Esophagus muscularis mucosa (tissue), 4 donors: Measurements from ENCODE around the gene GABRR2. TPM values are rescaled to one million over a fixed set of nuclear protein-coding genes. Genes with fewer than 3 reads are reported as not detected.

Source experiments
- DNase-seq: peaks from one replicate; pipeline ENCODE4 v3.0.0-alpha.2; 2017; ENCODE audit errors: extremely low spot score
- H3K27ac ChIP-seq, 4 donors: fragments of 200-600 bp; sonication (generic); replicated peaks in 1 of 4; 1 replicate in 3 of 4; 2 replicates in 1 of 4; pipeline ENCODE4 v1.5.1; 2016 to 2019; ENCODE audit warnings: mild to moderate bottlenecking in 1 of 4
- H3K27me3 ChIP-seq, 4 donors: fragments of 200-600 bp; sonication (generic); one replicate each; pipeline versions ENCODE4 v1.5.1 to v1.6.0; 2016 to 2019
- H3K36me3 ChIP-seq, 4 donors: fragments of 200-600 bp; sonication (generic); one replicate each; pipeline ENCODE4 v1.5.1; 2016 to 2019
- H3K4me1 ChIP-seq, 4 donors: fragments of 200-600 bp; sonication (generic); one replicate each; pipeline ENCODE4 v1.5.1; 2016 to 2019
- H3K4me3 ChIP-seq, 4 donors: fragments of 200-600 bp; sonication (generic); 1 replicate in 2 of 4; 2 replicates in 2 of 4; pipeline ENCODE4 v1.5.1; 2016 to 2019; ENCODE audit warnings: mild to moderate bottlenecking in 4 of 4, moderate library complexity in 1 of 4
- H3K9me3 ChIP-seq, 4 donors: fragments of 200-600 bp; sonication (generic); 1 replicate in 3 of 4; 2 replicates in 1 of 4; pipeline ENCODE4 v1.5.1; 2016 to 2019
- EP300 ChIP-seq: sonication (generic); formaldehyde crosslinking; IDR thresholded peaks from one replicate; pipeline ENCODE4 v1.6.1; 2017; ENCODE audit warnings: antibody characterized with exemption
- POLR2A ChIP-seq: fragments of 450-650 bp; IDR thresholded peaks from one replicate; pipeline ENCODE4 v1.6.1; 2017; ENCODE audit warnings: antibody characterized with exemption, moderate library complexity, mild to moderate bottlenecking, low read depth
- POLR2AphosphoS5 ChIP-seq, 2 donors: sonication (generic); formaldehyde crosslinking; IDR thresholded peaks; one replicate each; pipeline ENCODE4 v1.6.1; 2017; ENCODE audit warnings: antibody characterized with exemption in 2 of 2
- WGBS: methylation state at CpG from one replicate; pipeline ENCODE4 v1.1.5; 2018; 5-methylcytosine and 5-hydroxymethylcytosine counted together
- intact Hi-C: fragments of 100-400 bp; cut with DNase I; formaldehyde crosslinking; loops from one replicate; pipeline ENCODE4 v1.15.1; 2023
- total RNA-seq, 4 donors: library from RNA; depleted of rRNA; stranded (reverse); fragments of >200 nt; gene quantifications; one replicate each; pipeline versions ENCODE4 v1.1.0 to v1.2.1, GENCODE V29; 2016
- TF ChIP-seq, protein P1 (sequence below), 3 experiments: fragments of 200-600 bp in 2 of 3; fragments of 450-650 bp in 1 of 3; sonication (generic) in 2 of 3; IDR thresholded peaks; one replicate each; pipeline ENCODE4 v1.5.1; 2017 to 2019; ENCODE audit warnings: antibody characterized with exemption in 3 of 3, mild to moderate bottlenecking in 2 of 3, moderate library complexity in 1 of 3

GABRR2 gene
- total RNA-seq, 4 donors from 2014 or later = 0.33 to 0.46 (median 0.45) TPM; not detected in 1

DNA sequence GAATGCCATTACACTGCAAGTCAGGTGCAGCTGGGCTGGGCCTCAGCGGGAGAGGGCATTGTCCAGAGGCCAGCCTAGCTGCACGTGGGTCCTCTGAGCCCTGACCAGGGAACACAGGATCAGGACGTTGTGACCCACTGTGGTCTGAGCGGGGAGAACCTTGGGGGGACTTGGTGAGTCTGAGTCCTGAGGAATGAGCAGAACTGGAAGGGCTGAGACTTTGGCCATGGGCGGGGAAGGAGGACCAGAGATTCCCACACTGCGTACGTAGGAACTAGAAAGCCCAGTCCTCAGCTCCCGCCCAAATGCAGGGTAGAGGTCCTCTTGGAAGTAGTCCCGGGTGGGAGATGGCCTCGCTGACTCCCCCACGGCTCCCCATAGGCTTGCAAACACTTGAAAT, 42.5 kb downstream of the GABRR2 start:
- Histone ChIP-seq H3K4me1 (peaks cover 0 to 8% (median 0%) of the 10 kb centered on the region in 4 donors), H3K36me3 (no peaks in the 10 kb centered on the region), H3K27me3 (no peaks in the 10 kb centered on the region), H3K27ac (no peak overlapping the region), H3K4me3 (no peak overlapping the region), H3K9me3 (no peaks in the 10 kb centered on the region)
- TF ChIP-seq POLR2A = no peak
- TF ChIP-seq POLR2AphosphoS5 (IDR thresholded peaks at IDR 0.05) = no peak
- TF ChIP-seq EP300 = no peak
- TF ChIP-seq, protein P1, sequence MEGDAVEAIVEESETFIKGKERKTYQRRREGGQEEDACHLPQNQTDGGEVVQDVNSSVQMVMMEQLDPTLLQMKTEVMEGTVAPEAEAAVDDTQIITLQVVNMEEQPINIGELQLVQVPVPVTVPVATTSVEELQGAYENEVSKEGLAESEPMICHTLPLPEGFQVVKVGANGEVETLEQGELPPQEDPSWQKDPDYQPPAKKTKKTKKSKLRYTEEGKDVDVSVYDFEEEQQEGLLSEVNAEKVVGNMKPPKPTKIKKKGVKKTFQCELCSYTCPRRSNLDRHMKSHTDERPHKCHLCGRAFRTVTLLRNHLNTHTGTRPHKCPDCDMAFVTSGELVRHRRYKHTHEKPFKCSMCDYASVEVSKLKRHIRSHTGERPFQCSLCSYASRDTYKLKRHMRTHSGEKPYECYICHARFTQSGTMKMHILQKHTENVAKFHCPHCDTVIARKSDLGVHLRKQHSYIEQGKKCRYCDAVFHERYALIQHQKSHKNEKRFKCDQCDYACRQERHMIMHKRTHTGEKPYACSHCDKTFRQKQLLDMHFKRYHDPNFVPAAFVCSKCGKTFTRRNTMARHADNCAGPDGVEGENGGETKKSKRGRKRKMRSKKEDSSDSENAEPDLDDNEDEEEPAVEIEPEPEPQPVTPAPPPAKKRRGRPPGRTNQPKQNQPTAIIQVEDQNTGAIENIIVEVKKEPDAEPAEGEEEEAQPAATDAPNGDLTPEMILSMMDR (IDR thresholded peaks at IDR 0.05) = no peak
- intact Hi-C loops = no loop called here
- no peak for DNase-seq
- 88% methylated on average over 11 of the region's 11 CpGs for WGBS

DNA sequence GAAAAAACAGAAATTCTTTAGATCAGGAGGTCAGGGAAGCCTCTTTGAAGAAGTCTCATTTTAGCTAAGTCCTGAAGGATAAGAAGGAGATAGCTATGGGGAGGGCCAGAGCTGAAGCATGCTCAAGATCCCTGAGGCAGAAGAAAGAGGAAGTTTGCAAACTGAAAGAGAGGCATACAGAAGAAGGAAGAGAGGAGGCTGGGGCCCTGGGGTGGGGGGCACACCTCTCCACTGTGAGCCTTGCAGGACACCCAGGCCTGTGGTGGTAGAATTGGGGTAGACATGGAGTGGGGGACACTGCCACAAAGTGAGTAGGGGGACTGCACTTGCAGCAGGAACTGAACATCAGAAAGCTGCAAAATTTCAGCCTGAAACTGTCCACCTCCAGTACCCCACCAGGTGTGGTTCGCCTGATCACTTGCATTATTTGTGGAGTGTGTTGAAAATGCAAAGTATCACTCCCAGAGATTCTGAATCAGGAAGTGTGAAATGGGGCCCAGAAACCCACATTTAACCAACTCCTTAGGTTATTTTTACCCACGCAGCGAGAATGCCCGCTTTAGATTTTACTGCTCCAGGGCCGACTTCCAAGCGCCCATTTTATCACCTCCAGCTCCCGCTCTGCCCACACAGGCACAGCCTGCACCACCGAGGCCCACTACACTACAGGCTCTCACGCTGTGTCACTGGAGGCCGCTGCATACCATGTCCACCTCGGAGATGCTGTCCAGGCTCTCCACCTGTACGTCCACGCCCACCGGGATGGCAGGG, 44.0 kb downstream of the GABRR2 start:
- no peak for DNase-seq
- TF ChIP-seq POLR2A (no peak), POLR2AphosphoS5 (IDR thresholded peaks at IDR 0.05) (no peak), EP300 (no peak)
- TF ChIP-seq, protein P1 (IDR thresholded peaks at IDR 0.05) = no peak
- intact Hi-C loops = no loop called here
- 83% methylated on average over 14 of the region's 14 CpGs for WGBS
- Histone ChIP-seq H3K27ac (no peak overlapping the region), H3K27me3 (no peaks in the 10 kb centered on the region), H3K36me3 (no peaks in the 10 kb centered on the region), H3K9me3 (no peaks in the 10 kb centered on the region), H3K4me1 (peaks cover 0 to 8% (median 0%) of the 10 kb centered on the region in 4 donors), H3K4me3 (no peak overlapping the region)

DNA sequence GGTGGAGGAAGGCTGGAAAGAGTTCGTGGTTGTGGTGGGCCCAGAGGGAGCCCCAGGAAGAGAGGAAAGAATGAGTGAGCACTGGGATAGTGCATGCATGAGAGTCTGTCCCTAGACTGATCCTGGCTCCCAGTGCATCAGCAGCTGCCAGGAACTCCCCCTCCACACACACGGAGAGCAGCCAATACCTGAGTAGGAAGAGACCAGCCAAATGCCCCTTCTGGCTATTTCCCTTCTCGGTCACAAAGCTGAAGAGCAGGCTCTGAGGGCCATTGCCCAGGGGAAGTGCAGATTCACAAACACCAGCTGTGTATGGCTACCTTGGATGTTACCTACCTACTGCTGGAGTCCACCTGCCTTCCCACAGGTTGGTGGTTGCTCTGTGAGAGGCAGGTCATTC, 45.1 kb downstream of the GABRR2 start:
- TF ChIP-seq EP300 = no peak
- TF ChIP-seq, protein P1 (IDR thresholded peaks at IDR 0.05) = no peak
- no peak for TF ChIP-seq POLR2AphosphoS5 (IDR thresholded peaks at IDR 0.05)
- no peak for TF ChIP-seq POLR2A

DNA sequence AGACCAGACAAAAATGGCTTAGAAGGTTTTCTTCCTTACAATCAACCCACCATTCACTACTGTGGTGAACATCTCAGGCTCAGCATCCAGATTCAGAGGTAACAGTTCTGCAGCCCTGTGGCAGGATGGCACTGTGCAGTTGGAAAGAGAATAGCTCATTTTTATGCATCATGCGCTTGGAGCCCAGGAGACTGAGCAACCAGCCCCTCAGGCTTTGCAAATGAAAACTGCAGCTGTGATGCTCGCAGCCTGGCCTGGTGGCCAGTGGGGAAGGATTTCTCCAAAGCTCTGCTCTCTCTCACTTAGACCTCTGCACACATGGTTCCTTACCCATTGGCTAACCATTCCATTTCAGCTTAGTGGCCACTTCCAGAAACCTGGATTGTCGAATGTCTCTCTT, 45.8 kb downstream of the GABRR2 start:
- Histone ChIP-seq H3K27me3 (no peaks in the 10 kb centered on the region), H3K9me3 (no peaks in the 10 kb centered on the region), H3K27ac (no peak overlapping the region), H3K4me1 (peaks cover 0 to 8% (median 0%) of the 10 kb centered on the region in 4 donors), H3K4me3 (no peak overlapping the region), H3K36me3 (no peaks in the 10 kb centered on the region)
- intact Hi-C loops = no loop called here
- DNase-seq = no peak
- TF ChIP-seq POLR2A (no peak), POLR2AphosphoS5 (IDR thresholded peaks at IDR 0.05) (no peak), EP300 (no peak)
- TF ChIP-seq, protein P1 (IDR thresholded peaks at IDR 0.05) = no peak
- WGBS = 92% methylated on average over 3 of the region's 3 CpGs

More for the DNA sequence above, 45.1 kb downstream of the GABRR2 start:
- H3K27me3 ChIP-seq = no peaks in the 10 kb centered on the region
- H3K4me3 ChIP-seq = no peak overlapping the region
- H3K27ac ChIP-seq = no peak overlapping the region
- intact Hi-C loops = no loop called here
- H3K4me1 ChIP-seq = peaks cover 0 to 8% (median 0%) of the 10 kb centered on the region in 4 donors
- WGBS = 74% methylated on average over 3 of the region's 3 CpGs
- H3K36me3 ChIP-seq = no peaks in the 10 kb centered on the region
- H3K9me3 ChIP-seq = no peaks in the 10 kb centered on the region
- no peak for DNase-seq
